Upper lobe of left lung (tissue), 6 donors: ENCODE measurements around the gene RNF168. TPM values are rescaled to one million over a fixed set of nuclear protein-coding genes. Genes with fewer than 3 reads are reported as not detected.

Experiments used
- ATAC-seq, 2 donors: fragments of 200-7000 bp; cut with Tn5 transposase; one replicate each; pipeline ENCODE4 v1.9.1; 2022; ENCODE audit warnings: mild to moderate bottlenecking in 2 of 2, moderate library complexity in 2 of 2; ENCODE audit not compliant: low FRiP score in 2 of 2
- DNase-seq, 2 donors: peaks; one replicate each; pipeline ENCODE4 v3.0.0-alpha.2; 2019 to 2020
- H3K27ac ChIP-seq, 4 donors: fragments of 200-600 bp; sonication (generic); one replicate each; pipeline ENCODE4 v1.5.1; 2016 to 2019
- H3K27me3 ChIP-seq, 4 donors: fragments of 200-600 bp; sonication (generic); one replicate each; pipeline ENCODE4 v1.5.1; 2017 to 2019
- H3K36me3 ChIP-seq, 4 donors: fragments of 200-600 bp; sonication (generic); one replicate each; pipeline ENCODE4 v1.5.1; 2016 to 2019
- H3K4me1 ChIP-seq, 4 donors: fragments of 200-600 bp; sonication (generic); one replicate each; pipeline ENCODE4 v1.5.1; 2018 to 2019
- H3K4me3 ChIP-seq, 4 donors: fragments of 200-600 bp; sonication (generic); one replicate each; pipeline ENCODE4 v1.5.1; 2017 to 2019; ENCODE audit warnings: mild to moderate bottlenecking in 2 of 4, moderate library complexity in 1 of 4
- H3K9me3 ChIP-seq, 4 donors: fragments of 200-600 bp; sonication (generic); one replicate each; pipeline ENCODE4 v1.5.1; 2018 to 2019
- EP300 ChIP-seq, 4 donors: sonication (generic); formaldehyde crosslinking; IDR thresholded peaks; one replicate each; pipeline ENCODE4 v1.5.1; 2017; ENCODE audit warnings: antibody characterized with exemption in 4 of 4, control low read depth in 2 of 4
- POLR2A ChIP-seq, 4 donors: fragments of 450-650 bp; IDR thresholded peaks; one replicate each; pipeline ENCODE4 v1.5.1; 2016 to 2017; ENCODE audit warnings: antibody characterized with exemption in 4 of 4, mild to moderate bottlenecking in 2 of 4
- POLR2AphosphoS5 ChIP-seq, 2 donors: sonication (generic); formaldehyde crosslinking; IDR thresholded peaks; one replicate each; pipeline ENCODE4 v1.5.1; 2017; ENCODE audit warnings: antibody characterized with exemption in 2 of 2
- WGBS, 2 donors: methylation state at CpG; one replicate each; pipeline ENCODE4 v1.1.5; 2017 to 2018; 5-methylcytosine and 5-hydroxymethylcytosine counted together
- total RNA-seq, 6 donors: library from RNA; depleted of rRNA in 4 of 6; stranded (reverse); fragments of >200 nt in 4 of 6; gene quantifications; one replicate each; pipeline versions ENCODE4 v1.1.0 to v1.2.1, GENCODE V29; 2016 to 2021
- TF ChIP-seq, protein P1 (sequence below), 6 experiments: fragments of 450-650 bp in 4 of 6; fragments of 200-600 bp in 2 of 6; sonication (generic) in 2 of 6; IDR thresholded peaks; one replicate each; pipeline ENCODE4 v1.5.1; 2016 to 2019; ENCODE audit warnings: antibody characterized with exemption in 6 of 6
- donor health status: DM: no; HTN: no; CAD: no; lungs with moderate emphysema.
- donor health status: DM: no; HTN: yes; CAD: no; lungs with severe emphysema.

Gene RNF168
- total RNA-seq, 6 donors from 2014 or later, result 22.2 to 33.5 (median 26.6) TPM

DNA sequence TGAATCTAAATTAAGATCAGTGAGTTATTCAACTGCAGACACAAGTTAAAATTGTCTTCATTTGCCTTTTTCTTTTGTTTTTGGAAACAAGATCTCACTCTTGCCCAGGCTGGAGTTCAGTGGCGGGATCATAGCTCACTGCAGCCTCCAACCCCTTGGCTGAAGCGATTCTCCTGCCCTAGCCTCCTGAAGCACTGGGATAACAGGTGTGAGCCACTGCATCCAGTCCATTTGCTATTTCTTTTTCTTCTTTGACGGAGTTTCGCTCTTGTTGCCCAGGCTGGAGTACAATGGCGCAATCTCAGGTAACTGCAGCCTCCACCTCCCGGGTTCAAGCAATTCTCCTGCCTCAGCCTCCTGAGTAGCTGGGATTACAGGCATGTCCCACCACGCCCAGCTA lies 10.3 kb downstream of the RNF168 start:
- no peaks in the 10 kb centered on the region for H3K9me3 ChIP-seq
- H3K4me3 ChIP-seq, result no peak overlapping the region
- WGBS, 2 donors, result 95 to 97% methylated on average over 7 of the region's 7 CpGs
- ATAC-seq (no peak), DNase-seq (no peak)
- no peaks in the 10 kb centered on the region for H3K27me3 ChIP-seq
- H3K36me3 ChIP-seq, result peaks cover 0 to 3% (median 2%) of the 10 kb centered on the region in 4 donors
- peaks cover 0 to under 1% (median 0%) of the 10 kb centered on the region in 4 donors for H3K4me1 ChIP-seq
- TF ChIP-seq POLR2A (IDR thresholded peaks at IDR 0.05), result no peak
- TF ChIP-seq, protein P1, sequence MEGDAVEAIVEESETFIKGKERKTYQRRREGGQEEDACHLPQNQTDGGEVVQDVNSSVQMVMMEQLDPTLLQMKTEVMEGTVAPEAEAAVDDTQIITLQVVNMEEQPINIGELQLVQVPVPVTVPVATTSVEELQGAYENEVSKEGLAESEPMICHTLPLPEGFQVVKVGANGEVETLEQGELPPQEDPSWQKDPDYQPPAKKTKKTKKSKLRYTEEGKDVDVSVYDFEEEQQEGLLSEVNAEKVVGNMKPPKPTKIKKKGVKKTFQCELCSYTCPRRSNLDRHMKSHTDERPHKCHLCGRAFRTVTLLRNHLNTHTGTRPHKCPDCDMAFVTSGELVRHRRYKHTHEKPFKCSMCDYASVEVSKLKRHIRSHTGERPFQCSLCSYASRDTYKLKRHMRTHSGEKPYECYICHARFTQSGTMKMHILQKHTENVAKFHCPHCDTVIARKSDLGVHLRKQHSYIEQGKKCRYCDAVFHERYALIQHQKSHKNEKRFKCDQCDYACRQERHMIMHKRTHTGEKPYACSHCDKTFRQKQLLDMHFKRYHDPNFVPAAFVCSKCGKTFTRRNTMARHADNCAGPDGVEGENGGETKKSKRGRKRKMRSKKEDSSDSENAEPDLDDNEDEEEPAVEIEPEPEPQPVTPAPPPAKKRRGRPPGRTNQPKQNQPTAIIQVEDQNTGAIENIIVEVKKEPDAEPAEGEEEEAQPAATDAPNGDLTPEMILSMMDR (IDR thresholded peaks at IDR 0.05), result no peak
- no peak for TF ChIP-seq POLR2AphosphoS5 (IDR thresholded peaks at IDR 0.05)
- TF ChIP-seq EP300 (IDR thresholded peaks at IDR 0.05), result no peak
- H3K27ac ChIP-seq, result no peak overlapping the region

DNA sequence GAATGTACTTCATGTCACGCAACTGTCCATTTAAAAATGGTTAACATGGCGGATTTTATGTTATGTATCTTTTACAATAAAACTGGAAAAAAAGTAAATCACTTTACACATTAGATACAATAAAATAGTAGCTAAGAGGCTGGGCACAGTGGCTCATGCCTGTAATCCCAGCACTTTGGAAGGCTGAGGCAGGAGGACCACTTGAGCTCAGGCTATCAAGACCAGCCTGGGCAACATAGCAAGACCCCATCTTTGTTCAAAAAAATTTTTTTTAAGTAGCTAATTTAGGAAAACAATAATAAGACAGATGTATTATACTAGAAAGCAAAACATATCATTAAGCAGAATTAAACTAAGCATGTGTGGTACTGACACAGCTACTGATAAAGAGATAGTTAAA lies 11.5 kb downstream of the RNF168 start:
- TF ChIP-seq EP300 (IDR thresholded peaks at IDR 0.05) (no peak), POLR2AphosphoS5 (IDR thresholded peaks at IDR 0.05) (no peak), POLR2A (IDR thresholded peaks at IDR 0.05) (no peak)
- TF ChIP-seq, protein P1 (IDR thresholded peaks at IDR 0.05), result no peak
- H3K9me3 ChIP-seq, result no peaks in the 10 kb centered on the region
- H3K4me1 ChIP-seq, result no peaks in the 10 kb centered on the region
- DNase-seq, result no peak
- H3K27ac ChIP-seq, result no peak overlapping the region
- peaks cover 0 to 12% (median 3%) of the 10 kb centered on the region in 4 donors for H3K36me3 ChIP-seq
- H3K27me3 ChIP-seq, result no peaks in the 10 kb centered on the region
- no peak overlapping the region for H3K4me3 ChIP-seq
- WGBS, 2 donors, result 97 to 100% methylated on average over 2 of the region's 2 CpGs
- ATAC-seq, result no peak

DNA sequence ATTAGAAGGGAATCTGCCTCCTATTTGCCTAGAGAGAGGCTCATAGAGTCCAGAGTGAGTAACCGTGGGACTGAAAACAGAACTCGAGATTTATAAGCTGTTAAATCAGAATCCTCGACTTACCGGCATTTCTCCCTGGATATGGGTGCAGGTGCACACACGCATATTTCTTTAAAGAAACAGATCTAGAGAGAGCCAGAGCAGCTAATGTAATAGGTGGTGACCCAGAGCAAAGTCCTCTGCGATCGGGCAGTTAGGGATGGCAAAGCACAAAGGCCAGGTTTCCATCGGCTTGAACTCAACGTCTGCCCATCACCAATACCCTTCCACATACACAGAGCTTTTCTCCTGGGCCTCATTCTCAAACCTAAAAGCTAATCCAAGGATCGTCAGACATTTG lies 13.8 kb downstream of the RNF168 start:
- DNase-seq, result no peak
- Histone ChIP-seq H3K36me3 (peaks cover 14 to 32% (median 19%) of the 10 kb centered on the region in 4 donors), H3K27me3 (no peaks in the 10 kb centered on the region), H3K4me3 (no peak overlapping the region), H3K27ac (no peak overlapping the region), H3K4me1 (no peaks in the 10 kb centered on the region), H3K9me3 (no peaks in the 10 kb centered on the region)
- 93 to 94% methylated on average over 10 of the region's 10 CpGs for WGBS, 2 donors
- TF ChIP-seq POLR2AphosphoS5 (IDR thresholded peaks at IDR 0.05) (no peak), EP300 (IDR thresholded peaks at IDR 0.05) (no peak), POLR2A (IDR thresholded peaks at IDR 0.05) (no peak)
- TF ChIP-seq, protein P1 (IDR thresholded peaks at IDR 0.05), result no peak
- ATAC-seq, result no peak

DNA sequence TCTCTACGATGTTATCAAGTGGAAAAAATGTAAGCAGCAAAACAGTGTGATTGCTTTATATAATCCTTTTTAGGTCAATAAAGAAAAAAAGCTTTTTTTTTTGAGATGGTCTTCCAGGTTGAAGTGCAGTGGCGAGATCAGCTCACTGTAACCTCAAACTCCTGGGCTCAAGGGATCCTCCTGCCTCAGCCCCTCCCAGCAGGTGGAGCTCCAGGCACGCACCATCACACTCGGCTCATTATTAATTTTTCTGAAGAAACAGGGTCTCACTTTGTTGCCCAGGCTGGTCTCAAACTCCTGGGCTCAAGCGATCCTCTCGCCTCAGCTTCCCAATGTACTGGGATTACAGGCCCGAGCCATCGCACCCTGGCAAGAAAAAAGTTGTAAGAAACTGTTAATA lies 17.3 kb downstream of the RNF168 start:
- ATAC-seq (no peak), DNase-seq (no peak)
- no peak overlapping the region for H3K27ac ChIP-seq
- H3K4me1 ChIP-seq, result no peaks in the 10 kb centered on the region
- peaks cover 28 to 67% (median 41%) of the 10 kb centered on the region in 4 donors for H3K36me3 ChIP-seq
- no peaks in the 10 kb centered on the region for H3K9me3 ChIP-seq
- TF ChIP-seq POLR2AphosphoS5 (IDR thresholded peaks at IDR 0.05) (no peak), EP300 (IDR thresholded peaks at IDR 0.05) (no peak), POLR2A (IDR thresholded peaks at IDR 0.05) (no peak)
- TF ChIP-seq, protein P1 (IDR thresholded peaks at IDR 0.05), result no peak
- WGBS, 2 donors, result 91 to 93% methylated on average over 8 of the region's 8 CpGs
- H3K4me3 ChIP-seq, result no peak overlapping the region
- H3K27me3 ChIP-seq, result no peaks in the 10 kb centered on the region

DNA sequence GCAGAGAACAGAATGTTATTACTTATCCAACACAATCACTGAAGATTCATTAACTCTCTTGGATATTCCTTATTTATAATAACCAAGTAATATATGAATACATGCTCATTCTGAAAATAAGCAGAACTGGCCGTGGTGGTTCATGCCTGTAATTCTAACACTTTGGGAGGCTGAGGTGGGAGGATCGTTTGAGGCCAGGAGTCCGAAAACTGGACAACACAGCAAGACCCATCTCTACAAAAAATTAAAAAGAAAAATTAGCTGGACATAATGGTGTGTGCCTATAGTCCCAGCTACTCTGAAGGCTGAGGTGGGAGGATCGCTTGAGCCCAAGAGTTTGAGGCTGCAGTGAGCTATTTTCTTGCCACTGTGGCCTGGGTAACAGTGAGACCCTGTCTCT lies 25.9 kb downstream of the RNF168 start:
- ATAC-seq (no peak), DNase-seq (no peak)
- no peaks in the 10 kb centered on the region for H3K9me3 ChIP-seq
- no peaks in the 10 kb centered on the region for H3K4me1 ChIP-seq
- TF ChIP-seq POLR2A (IDR thresholded peaks at IDR 0.05) (no peak), POLR2AphosphoS5 (IDR thresholded peaks at IDR 0.05) (no peak), EP300 (IDR thresholded peaks at IDR 0.05) (no peak)
- TF ChIP-seq, protein P1 (IDR thresholded peaks at IDR 0.05), result no peak
- WGBS, 2 donors, result 96 to 98% methylated on average over 4 of the region's 4 CpGs
- H3K27ac ChIP-seq, result no peak overlapping the region
- peaks cover 13 to 94% (median 51%) of the 10 kb centered on the region in 4 donors for H3K36me3 ChIP-seq
- no peak overlapping the region for H3K4me3 ChIP-seq
- no peaks in the 10 kb centered on the region for H3K27me3 ChIP-seq
